Measurements from ENCODE around the gene PDPN.
"Not testable (repeated sequence)": the region's sequence is repeated elsewhere in the genome, so short reads cannot be mapped to it uniquely, and the experiment has no call there.

The PDPN gene

DNA sequence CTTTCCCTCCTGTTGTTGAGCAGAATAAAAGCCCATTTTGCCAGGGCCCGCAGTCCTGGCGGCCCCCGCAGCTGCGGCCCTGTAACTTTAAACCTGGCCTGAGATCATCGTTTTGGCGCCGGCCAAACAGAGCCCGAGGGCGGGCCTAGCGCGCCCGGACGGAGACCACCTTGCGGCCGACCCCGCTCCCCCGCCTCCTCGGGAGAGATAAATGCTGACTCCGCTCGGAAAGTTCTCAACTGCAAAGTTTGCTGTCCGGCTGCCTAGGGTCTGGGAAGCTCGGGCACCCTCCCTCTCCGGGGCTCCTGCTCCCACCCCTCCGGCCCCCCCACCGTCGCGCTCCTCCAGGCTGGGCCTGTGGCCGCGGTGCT is at the start of gene PDPN:
Gene PDPN, plus strand, starts transcription at position 238 of the 371 bp plus-strand sequence. CDS start 202 bp downstream, outside the sequence.
- no peak for DNase-seq

DNA sequence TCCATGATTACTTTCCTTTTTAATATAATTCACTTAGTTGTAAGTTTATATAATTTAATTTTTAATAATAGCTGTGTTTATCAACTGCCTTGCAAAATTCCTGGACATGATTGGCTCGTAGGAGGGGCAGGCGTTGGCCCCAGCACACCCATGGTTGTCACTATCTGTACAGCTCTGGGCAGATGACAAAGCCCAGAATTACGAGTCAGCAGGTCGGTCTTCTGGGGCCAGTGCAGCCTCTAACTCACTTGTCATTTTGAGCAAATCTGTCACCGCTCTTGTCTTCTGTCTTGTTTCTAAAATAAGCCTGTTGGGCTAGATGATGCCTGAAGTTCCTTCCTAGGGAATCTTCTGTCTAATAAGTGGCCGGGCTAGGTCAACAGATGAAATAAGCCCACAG is 48.4 kb upstream of the PDPN start:
- no peak for DNase-seq

GRCh38 chr1:13536571-13536970 is 47.1 kb upstream of the PDPN start:
- no peak for DNase-seq

GRCh38 chr1:13538832-13539231 is 44.8 kb upstream of the PDPN start:
- no peak for DNase-seq

GRCh38 chr1:13539683-13540082 is 43.9 kb upstream of the PDPN start:
- DNase-seq = no peak

GRCh38 chr1:13540866-13541265 is 42.8 kb upstream of the PDPN start:
- no peak for DNase-seq

- peak; percentile 32 for DNase-seq
These were observed 42.0 kb upstream of the PDPN start for GRCh38 chr1:13541435-13542215.

DNA sequence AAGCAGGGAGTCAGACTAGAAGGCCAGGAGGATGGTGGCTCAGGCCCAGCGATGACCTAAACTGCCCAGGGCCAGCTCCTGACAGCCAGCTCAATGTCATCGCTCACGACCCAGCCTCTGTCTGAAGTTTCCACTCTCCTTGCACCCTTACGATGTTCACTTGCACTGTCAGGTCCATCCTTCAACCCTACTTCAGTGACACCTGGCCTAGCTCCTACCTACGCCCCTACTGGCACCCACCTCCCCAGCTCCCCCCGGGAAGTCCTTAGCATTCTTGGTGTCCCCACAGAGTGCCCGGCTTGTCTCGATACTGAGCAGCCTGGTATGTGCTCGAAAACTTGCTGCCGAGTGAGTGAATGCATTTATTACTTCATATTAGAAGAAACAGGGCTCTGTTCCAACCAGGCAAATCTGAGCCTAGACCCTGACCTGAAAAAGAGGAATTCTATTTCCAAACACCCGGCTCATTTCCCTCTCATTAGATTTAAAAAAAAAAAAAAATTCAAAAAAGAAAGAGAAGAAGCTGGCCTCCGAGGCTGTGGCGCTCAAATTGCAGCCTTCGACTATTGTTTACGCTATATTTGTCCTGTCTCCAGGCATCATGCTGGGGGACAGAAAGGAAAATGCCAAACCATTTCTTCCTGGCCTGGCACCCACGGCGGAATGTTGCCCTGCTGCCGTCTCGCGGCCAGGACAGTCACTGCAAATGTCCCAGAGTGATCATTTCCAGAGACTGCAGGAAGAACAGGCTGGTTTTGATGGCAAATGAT is 40.0 kb upstream of the PDPN start:
- DNase-seq = no peak

- no peak for DNase-seq
These were observed 39.4 kb upstream of the PDPN start for GRCh38 chr1:13544221-13544556.

GRCh38 chr1:13546791-13547190 is 36.8 kb upstream of the PDPN start:
- DNase-seq = no peak

DNA sequence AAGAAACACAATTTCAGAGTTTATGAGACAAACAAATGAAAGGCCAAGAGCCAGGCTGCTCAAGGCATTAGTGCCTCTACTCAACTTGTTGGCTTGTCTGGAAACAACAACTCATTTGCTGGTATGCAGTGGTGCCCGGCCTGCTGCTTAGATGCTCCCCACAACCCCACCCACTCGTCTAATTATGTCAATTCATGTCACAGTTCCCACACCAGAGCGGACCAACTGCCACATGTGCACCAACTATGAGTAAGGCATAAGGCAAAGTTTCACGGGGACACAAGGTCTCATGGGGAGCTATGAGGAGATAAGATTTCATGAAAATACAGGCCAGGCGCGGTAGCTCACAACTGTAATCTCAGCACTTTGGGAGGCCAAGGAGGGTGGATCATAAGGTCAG is 35.4 kb upstream of the PDPN start:
- DNase-seq = no peak

DNA sequence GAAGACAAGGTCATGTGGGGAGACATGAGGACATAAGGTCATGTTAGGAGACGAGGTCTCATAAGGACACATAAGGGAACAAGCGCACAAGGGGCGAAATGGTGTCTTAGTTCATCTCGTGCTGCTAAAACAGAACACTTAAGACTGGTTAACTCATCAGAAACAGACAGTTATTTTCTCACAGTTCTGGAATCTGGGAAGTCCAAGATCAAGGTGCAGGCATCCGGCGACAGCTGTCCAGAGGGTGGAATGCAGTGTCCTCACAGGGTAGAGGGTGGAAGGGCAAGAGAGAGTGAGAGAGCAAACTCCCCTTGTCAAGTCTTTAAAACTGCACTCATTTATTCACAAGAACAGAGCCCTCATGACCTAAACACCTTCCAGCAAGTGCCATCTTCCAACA is 34.6 kb upstream of the PDPN start:
- no peak for DNase-seq

DNA sequence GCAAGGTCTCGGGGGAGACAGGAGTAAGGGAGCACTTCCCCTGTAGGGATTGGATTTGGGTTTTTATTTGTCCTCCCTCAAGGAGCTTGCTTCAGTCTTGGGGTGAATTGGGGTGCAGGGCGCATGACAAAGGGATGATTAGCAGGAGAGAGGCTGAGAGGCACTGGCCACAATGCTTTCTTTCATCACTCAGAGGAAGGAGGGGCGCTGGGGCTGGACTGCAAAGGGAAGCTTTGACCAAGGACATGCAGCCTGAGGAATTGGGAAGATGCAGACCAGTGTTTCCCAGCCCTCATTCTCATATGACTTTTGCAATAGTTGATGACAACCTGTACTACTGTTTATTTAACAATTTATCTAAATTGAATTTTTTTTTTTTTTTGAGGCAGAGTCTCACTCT is 34.1 kb upstream of the PDPN start:
- DNase-seq = no peak

GRCh38 chr1:13550663-13551062 is 33.0 kb upstream of the PDPN start:
- DNase-seq = no peak

GRCh38 chr1:13554798-13555197 is 28.8 kb upstream of the PDPN start:
- DNase-seq = no peak

- DNase-seq = no peak
These were observed 27.3 kb upstream of the PDPN start for GRCh38 chr1:13556224-13556764.

- no peak for DNase-seq
These were observed 23.1 kb upstream of the PDPN start for GRCh38 chr1:13560541-13560940.

DNA sequence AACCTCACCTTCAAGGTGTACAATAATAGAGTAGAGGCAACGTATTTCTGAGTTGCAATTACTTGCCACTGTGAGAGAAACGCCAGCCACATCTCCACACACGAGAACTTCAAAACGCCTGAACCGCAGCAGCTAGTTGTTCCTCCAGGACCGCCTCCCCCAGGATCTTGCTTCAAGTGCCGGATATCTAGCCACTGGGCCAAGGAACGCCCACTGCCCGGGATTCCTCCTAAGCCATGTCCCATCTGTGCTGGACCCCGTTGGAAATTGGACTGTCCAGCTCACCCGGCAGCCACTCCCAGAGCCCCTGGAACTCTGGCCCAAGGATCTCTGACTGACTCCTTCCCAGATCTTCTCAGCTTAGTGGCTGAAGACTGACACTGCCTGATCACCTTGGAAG is 20.7 kb upstream of the PDPN start:
- not testable (repeated sequence) for DNase-seq

- no peak for DNase-seq
These were observed 19.6 kb upstream of the PDPN start for GRCh38 chr1:13564073-13564472.

DNA sequence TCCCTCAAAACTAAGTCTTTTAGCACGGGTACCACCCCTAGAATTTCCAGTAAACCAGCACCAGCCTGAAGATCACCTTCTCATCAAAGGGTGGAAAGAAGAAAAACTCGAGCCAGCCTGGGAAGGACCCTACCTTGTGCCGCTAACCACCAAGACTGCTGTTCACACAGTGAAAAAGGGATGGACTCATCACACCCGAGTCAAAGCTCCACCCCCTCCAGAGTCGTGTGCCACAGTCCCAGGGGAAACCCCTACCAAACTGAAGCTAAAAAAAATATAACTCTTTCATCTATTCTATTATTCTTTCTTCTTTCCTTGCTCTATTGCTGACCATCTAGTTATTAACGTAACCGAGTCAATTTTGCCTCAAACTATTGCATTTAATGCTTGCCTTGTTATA is 13.2 kb upstream of the PDPN start:
- DNase-seq = not testable (repeated sequence)

DNA sequence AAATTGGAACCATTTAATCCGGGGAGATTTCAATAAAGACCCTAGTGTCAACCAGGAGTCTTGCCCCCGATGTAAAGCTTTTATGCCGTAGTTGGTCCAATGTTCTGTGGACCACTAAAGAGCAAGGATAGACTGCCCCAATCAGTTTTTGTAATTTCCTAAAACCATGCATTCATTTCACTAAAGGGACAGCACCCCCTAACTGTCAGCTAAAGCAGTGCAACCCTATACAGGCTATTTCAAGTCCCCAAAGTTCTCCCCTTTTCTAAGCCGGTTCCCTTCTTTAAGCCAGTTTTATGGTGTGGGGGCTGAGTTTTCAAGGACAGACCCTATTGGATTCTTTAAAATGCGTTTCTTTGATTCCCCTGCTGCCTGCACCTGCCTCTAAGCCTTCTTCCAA is 12.7 kb upstream of the PDPN start:
- no peak for DNase-seq

DNA sequence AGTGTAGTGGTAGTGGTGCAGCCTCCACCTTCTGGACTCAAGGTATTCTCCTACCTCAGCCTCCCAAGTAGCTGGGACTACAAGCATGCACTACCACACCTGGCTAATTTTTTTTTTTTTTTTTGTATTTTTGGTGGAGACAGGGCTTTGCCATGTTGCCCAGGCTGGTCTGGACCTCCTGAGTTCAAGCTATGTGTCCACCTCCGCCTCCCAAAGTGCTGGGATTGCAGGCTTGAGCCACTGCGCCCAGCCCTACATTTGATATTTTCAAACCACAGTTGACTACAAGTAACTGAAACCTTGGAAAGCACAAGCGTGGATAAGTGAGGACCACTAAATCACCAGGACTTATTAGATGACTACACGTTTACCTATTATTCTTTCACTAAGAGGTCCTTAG is 10.0 kb upstream of the PDPN start:
- DNase-seq = no peak

GRCh38 chr1:13576926-13577325 is 6.7 kb upstream of the PDPN start:
- no peak for DNase-seq

DNA sequence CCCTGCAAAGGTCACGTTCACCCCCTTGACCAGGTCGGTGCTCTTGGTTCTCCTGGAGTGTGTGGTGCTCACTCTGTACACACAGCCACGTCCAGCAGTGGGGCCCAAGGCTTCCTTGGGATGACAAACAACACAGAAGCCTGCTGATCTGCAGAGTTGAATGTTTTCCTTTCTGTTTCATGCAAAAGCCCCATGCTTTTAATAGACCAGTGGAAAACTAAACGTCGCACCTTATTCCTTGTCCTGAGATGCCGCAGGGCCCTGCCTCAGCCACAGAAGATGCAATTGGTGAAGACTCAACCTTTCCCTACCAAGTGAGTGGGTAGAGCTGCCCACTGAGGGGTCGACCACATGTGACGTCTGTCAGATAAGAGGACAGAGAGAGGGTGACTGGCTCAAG is 5.8 kb upstream of the PDPN start:
- DNase-seq = no peak

Data from RPMI8226 (cell line).